Heart left ventricle (tissue), 16 donors: ENCODE data around the gene ZSCAN26. TPM values are rescaled to one million over a fixed set of nuclear protein-coding genes. Genes with fewer than 3 reads are reported as not detected.

Experiments used
- ATAC-seq, 4 donors: fragments of 200-7000 bp; cut with Tn5 transposase; one replicate each; pipeline ENCODE4 v1.9.1; 2020 to 2022; ENCODE audit warnings: moderate library complexity in 4 of 4, mild to moderate bottlenecking in 3 of 4, moderate number of reproducible peaks in 1 of 4
- DNase-seq, 5 donors: peaks; one replicate each; pipeline ENCODE4 v3.0.0-alpha.2; 2020
- H3K27ac ChIP-seq, 12 donors: fragments of 200-600 bp; sonication (generic) in 4 of 12; one replicate each; pipeline versions ENCODE4 v1.5.0 to v1.8.0; 2016 to 2022; ENCODE audit warnings: mild to moderate bottlenecking in 2 of 12
- H3K27me3 ChIP-seq, 9 donors: fragments of 200-600 bp; sonication (generic) in 2 of 9; one replicate each; pipeline versions ENCODE4 v1.5.1 to v1.8.0; 2016 to 2022; ENCODE audit warnings: mild to moderate bottlenecking in 3 of 9
- H3K36me3 ChIP-seq, 9 donors: fragments of 200-600 bp; sonication (generic) in 2 of 9; one replicate each; pipeline versions ENCODE4 v1.5.0 to v1.8.0; 2018 to 2022; ENCODE audit warnings: mild to moderate bottlenecking in 2 of 9
- H3K4me1 ChIP-seq, 12 donors: fragments of 200-600 bp; sonication (generic) in 4 of 12; one replicate each; pipeline versions ENCODE4 v1.5.0 to v1.8.0; 2016 to 2022; ENCODE audit warnings: mild to moderate bottlenecking in 3 of 12
- H3K4me3 ChIP-seq, 12 donors: fragments of 200-600 bp; sonication (generic) in 4 of 12; one replicate each; pipeline versions ENCODE4 v1.5.0 to v1.8.0; 2017 to 2022; ENCODE audit warnings: mild to moderate bottlenecking in 9 of 12, moderate library complexity in 4 of 12
- H3K9me3 ChIP-seq, 12 donors: fragments of 200-600 bp; sonication (generic) in 4 of 12; one replicate each; pipeline versions ENCODE4 v1.5.0 to v1.8.0; 2016 to 2022; ENCODE audit warnings: mild to moderate bottlenecking in 1 of 12
- POLR2A ChIP-seq, 2 donors: fragments of 450-650 bp; IDR thresholded peaks; one replicate each; pipeline ENCODE4 v1.6.1; 2017; ENCODE audit warnings: antibody characterized with exemption in 2 of 2, mild to moderate bottlenecking in 2 of 2, moderate library complexity in 2 of 2
- WGBS, 4 donors: extraction: QIAGEN DNeasy Blood & Tissue Kit in 2 of 4; methylation state at CpG; one replicate each; pipeline versions ENCODE4 v1.1.5 to v1.1.7; 2013 to 2018; 5-methylcytosine and 5-hydroxymethylcytosine counted together
- intact Hi-C, 10 donors: fragments of 100-400 bp; cut with DNase I; formaldehyde crosslinking; loops; one replicate each; pipeline versions ENCODE4 v1.11.1 to v1.14.2; 2022
- polyA plus RNA-seq, 2 donors: library from polyadenylated mRNA; stranded (reverse); fragments of 200-250 nt; gene quantifications; one replicate each; pipeline ENCODE4 v1.2.3, GENCODE V29; 2013
- total RNA-seq, 9 donors: library from RNA; depleted of rRNA in 2 of 9; stranded (reverse); fragments of >200 nt in 2 of 9; fragmentation: NEBNext Ultra II Directional in 3 of 9; extraction: Animal tissue kit (Norgen Biotek cat#: 25700) in 3 of 9; gene quantifications; one replicate each; pipeline versions ENCODE4 v1.1.0 to v1.2.4, GENCODE V29; 2016 to 2023
- TF ChIP-seq, protein P1 (sequence below), 12 donors: fragments of 200-600 bp; sonication (generic) in 4 of 12; IDR thresholded peaks; one replicate each; pipeline versions ENCODE4 v1.5.0 to v1.8.0; 2018 to 2022; ENCODE audit warnings: antibody characterized with exemption in 12 of 12, mild to moderate bottlenecking in 5 of 12
- donor health status: ischemic (EF 13 %, LVEDD 7.1; RV severe dilation, severe dysfunction).
- donor health status: healthy with polysubstance abuse.
- donor health status: DM: no; HTN: yes; CAD: no.
- donor health status: DM: no; HTN: no; CAD: no.
- donor health status: ischemic (EF 25% LVEDD 6.9; RV normal size, moderate dysfunction).
- donor health status: ischemic (EF 25% LVEDD 5.7; RV mildly dilated, moderate dysfunction).
- donor health status: healthy.
- donor health status: DM: yes; HTN: yes; CAD: no.
- donor health status: ischemic (EF 35%, LVEDD 5.7; RV mildly dilated, moderate dysfunction).
- donor health status: nonischemic (EF 11% LVEDD 7.7; RV severe dilation, severe dysfunction).
- donor health status: DM: yes; HTN: yes; CAD: no.
- donor health status: PGD.
- donor health status: ischemic (EF 29% LVEDD 5.4; RV normal size, mild dysfunction).
- donor health status: nonischemic (EF 23%, LVEDD 6.1; RV moderate dilation, normal function).

ZSCAN26 gene
- total and polyA plus RNA-seq, 11 donors = 8.1 to 16.4 (median 12.2) TPM

DNA sequence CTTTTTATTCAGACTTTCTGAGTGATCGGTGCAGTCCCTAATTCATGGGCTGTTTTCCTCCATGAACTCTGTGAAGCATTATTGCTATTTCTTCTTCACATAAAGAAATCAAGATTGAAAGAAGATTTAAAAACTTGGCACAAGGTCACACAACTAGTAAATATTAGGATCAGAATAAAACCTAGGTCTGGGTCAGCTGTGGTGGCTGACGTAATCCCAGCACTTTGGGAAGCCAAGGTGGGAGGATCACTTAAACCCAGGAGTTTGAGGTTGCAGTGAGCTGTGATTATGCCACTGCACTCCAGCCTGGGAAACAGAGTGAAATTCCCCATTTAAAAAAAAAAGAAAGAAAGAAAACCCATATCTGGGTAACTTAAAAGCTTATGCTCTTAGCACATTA is 40.5 kb upstream of the ZSCAN26 start:
- no peak for DNase-seq
- peak overlapping the region in 3 of 12 donors; percentile 74 to 84 (median 82) for H3K4me3 ChIP-seq
- ATAC-seq = no peak
- peaks cover 0 to 26% (median 12%) of the 10 kb centered on the region in 12 donors for H3K4me1 ChIP-seq
- peaks cover 0 to 47% (median 44%) of the 10 kb centered on the region in 9 donors for H3K36me3 ChIP-seq
- H3K27me3 ChIP-seq = peaks cover 0 to 12% (median 0%) of the 10 kb centered on the region in 9 donors
- H3K9me3 ChIP-seq = no peaks in the 10 kb centered on the region
- 90 to 95% (median 92%) methylated on average over 2 of the region's 2 CpGs for WGBS, 4 donors
- intact Hi-C loops = loop anchor here in 3 of 10 donors (5.0 to 10.0 kb wide), 3 partner anchors 56 to 131 kb away; partner anchors contain the start of genes ZKSCAN8 (in 2 of the 3) and PGBD1 (in 1 of the 3)
- H3K27ac ChIP-seq = no peak overlapping the region
- TF ChIP-seq POLR2A (IDR thresholded peaks at IDR 0.05) = no peak
- TF ChIP-seq, protein P1, sequence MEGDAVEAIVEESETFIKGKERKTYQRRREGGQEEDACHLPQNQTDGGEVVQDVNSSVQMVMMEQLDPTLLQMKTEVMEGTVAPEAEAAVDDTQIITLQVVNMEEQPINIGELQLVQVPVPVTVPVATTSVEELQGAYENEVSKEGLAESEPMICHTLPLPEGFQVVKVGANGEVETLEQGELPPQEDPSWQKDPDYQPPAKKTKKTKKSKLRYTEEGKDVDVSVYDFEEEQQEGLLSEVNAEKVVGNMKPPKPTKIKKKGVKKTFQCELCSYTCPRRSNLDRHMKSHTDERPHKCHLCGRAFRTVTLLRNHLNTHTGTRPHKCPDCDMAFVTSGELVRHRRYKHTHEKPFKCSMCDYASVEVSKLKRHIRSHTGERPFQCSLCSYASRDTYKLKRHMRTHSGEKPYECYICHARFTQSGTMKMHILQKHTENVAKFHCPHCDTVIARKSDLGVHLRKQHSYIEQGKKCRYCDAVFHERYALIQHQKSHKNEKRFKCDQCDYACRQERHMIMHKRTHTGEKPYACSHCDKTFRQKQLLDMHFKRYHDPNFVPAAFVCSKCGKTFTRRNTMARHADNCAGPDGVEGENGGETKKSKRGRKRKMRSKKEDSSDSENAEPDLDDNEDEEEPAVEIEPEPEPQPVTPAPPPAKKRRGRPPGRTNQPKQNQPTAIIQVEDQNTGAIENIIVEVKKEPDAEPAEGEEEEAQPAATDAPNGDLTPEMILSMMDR (IDR thresholded peaks at IDR 0.05) = no peak

- intact Hi-C loops = no loop called here
- H3K36me3 ChIP-seq = peaks cover 0 to 82% (median 66%) of the 10 kb centered on the region in 9 donors
- H3K27ac ChIP-seq = no peak overlapping the region
- no peaks in the 10 kb centered on the region for H3K27me3 ChIP-seq
- peaks cover 0 to 11% (median 0%) of the 10 kb centered on the region in 12 donors for H3K4me1 ChIP-seq
- WGBS, 4 donors = 95 to 98% (median 96%) methylated on average over 11 of the region's 11 CpGs
- DNase-seq (no peak), ATAC-seq (no peak)
- H3K9me3 ChIP-seq = peaks cover 0 to 7% (median 0%) of the 10 kb centered on the region in 12 donors
- TF ChIP-seq, protein P1 (IDR thresholded peaks at IDR 0.05) = no peak
- no peak for TF ChIP-seq POLR2A (IDR thresholded peaks at IDR 0.05)
- H3K4me3 ChIP-seq = no peak overlapping the region
Observed at GRCh38 chr6:28232785-28233184, 34.2 kb upstream of the ZSCAN26 start.

DNA sequence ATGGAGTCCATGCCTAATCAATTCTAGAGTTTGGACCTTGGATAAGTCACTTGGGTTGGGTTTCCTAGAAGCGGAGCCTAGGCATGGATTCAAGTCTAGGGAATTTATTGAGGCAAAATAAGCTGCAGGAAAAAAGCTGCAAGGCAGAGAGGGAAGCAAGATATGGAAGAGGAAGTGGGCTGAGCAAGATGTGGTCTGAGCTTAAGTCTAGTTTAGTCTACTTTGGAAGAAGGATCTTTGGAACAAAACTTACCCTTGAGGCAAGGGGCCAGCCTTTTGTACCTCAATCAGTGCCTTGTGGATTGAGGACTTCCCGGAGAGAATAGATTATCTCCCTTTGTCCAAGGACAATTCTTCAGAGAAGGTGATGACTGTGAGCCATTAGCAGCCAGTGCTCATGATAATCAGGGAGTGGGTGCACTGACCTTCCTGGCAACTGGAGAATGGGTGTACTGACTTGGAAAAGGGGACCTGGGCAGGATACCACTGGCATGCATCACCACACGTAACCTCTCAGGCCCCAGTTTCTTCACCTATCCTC is 31.0 kb upstream of the ZSCAN26 start:
- peaks cover 0 to 62% (median 39%) of the 10 kb centered on the region in 9 donors for H3K36me3 ChIP-seq
- H3K4me1 ChIP-seq = peaks cover 0 to 11% (median 0%) of the 10 kb centered on the region in 12 donors
- DNase-seq (no peak), ATAC-seq (no peak)
- H3K27me3 ChIP-seq = no peaks in the 10 kb centered on the region
- 86 to 89% (median 87%) methylated on average over 3 of the region's 3 CpGs for WGBS, 4 donors
- TF ChIP-seq, protein P1 (IDR thresholded peaks at IDR 0.05) = no peak
- no peak for TF ChIP-seq POLR2A (IDR thresholded peaks at IDR 0.05)
- intact Hi-C loops = no loop called here
- peaks cover 0 to 7% (median 0%) of the 10 kb centered on the region in 12 donors for H3K9me3 ChIP-seq
- H3K4me3 ChIP-seq = no peak overlapping the region
- H3K27ac ChIP-seq = no peak overlapping the region

DNA sequence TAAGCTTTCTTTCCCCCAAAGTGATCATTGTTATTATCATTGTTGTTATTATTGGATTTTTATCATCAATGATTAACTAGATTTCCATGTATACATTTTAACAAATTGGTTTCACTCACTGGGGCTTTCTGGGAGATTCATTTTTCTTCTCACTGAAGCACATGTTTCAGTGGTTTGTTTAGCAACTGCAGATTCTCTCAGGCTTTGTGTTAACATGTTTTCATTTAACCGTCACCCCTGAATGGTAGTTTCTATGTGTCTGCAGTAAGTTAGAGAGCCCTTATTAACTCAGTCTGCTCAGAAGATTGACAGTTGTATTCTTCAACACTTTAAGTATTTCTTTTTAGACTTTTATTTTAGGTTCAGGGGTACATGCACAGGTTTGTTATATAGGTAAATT is 27.3 kb upstream of the ZSCAN26 start:
- DNase-seq (no peak), ATAC-seq (no peak)
- Histone ChIP-seq H3K9me3 (no peaks in the 10 kb centered on the region), H3K27me3 (no peaks in the 10 kb centered on the region), H3K36me3 (peaks cover 0 to 43% (median 17%) of the 10 kb centered on the region in 9 donors), H3K4me3 (no peak overlapping the region), H3K4me1 (peaks cover 0 to 19% (median 0%) of the 10 kb centered on the region in 12 donors), H3K27ac (no peak overlapping the region)
- intact Hi-C loops = loop anchor here in 1 of 10 donors (10.0 kb wide), 1 partner anchor 115 kb away; no protein-coding TSS in a partner anchor
- no peak for TF ChIP-seq POLR2A (IDR thresholded peaks at IDR 0.05)
- TF ChIP-seq, protein P1 (IDR thresholded peaks at IDR 0.05) = no peak
- 89 to 99% (median 95%) methylated on average over 1 of the region's 1 CpG for WGBS, 4 donors
